Ascending aorta (tissue), 2 donors: Measurements from ENCODE around the gene VAMP5. TPM values are rescaled to one million over a fixed set of nuclear protein-coding genes. Genes with fewer than 3 reads are reported as not detected.
"Not testable (repeated sequence)": the region's sequence is repeated elsewhere in the genome, so short reads cannot be mapped to it uniquely, and the experiment has no call there.

ENCODE experiments used
- DNase-seq, 2 donors: peaks; one replicate each; pipeline ENCODE4 v3.0.0-alpha.2; 2019; ENCODE audit warnings: low spot score in 2 of 2
- H3K27ac ChIP-seq, 2 donors: fragments of 200-600 bp; sonication (generic); one replicate each; pipeline ENCODE4 v1.5.1; 2016 to 2017; ENCODE audit warnings: mild to moderate bottlenecking in 1 of 2
- H3K27me3 ChIP-seq: fragments of 200-600 bp; sonication (generic); one replicate; pipeline ENCODE4 v1.5.1; 2017
- H3K36me3 ChIP-seq, 2 donors: fragments of 200-600 bp; sonication (generic); one replicate each; pipeline ENCODE4 v1.5.1; 2016
- H3K4me1 ChIP-seq, 2 donors: fragments of 200-600 bp; sonication (generic); one replicate each; pipeline ENCODE4 v1.5.1; 2016 to 2017; ENCODE audit warnings: mild to moderate bottlenecking in 1 of 2
- H3K4me3 ChIP-seq, 2 donors: fragments of 200-600 bp; sonication (generic); one replicate each; pipeline ENCODE4 v1.5.1; 2016 to 2017; ENCODE audit warnings: mild to moderate bottlenecking in 1 of 2
- H3K9me3 ChIP-seq, 2 donors: fragments of 200-600 bp; sonication (generic); one replicate each; pipeline ENCODE4 v1.5.1; 2016
- CTCF ChIP-seq, 3 experiments: fragments of 200-600 bp in 2 of 3; fragments of 450-650 bp in 1 of 3; sonication (generic) in 2 of 3; IDR thresholded peaks; one replicate each; pipeline ENCODE4 v1.5.1; 2016 to 2019; ENCODE audit warnings: antibody characterized with exemption in 3 of 3, mild to moderate bottlenecking in 1 of 3, moderate library complexity in 1 of 3
- intact Hi-C: fragments of 100-400 bp; cut with DNase I; formaldehyde crosslinking; loops from one replicate; pipeline ENCODE4 v1.15.1; 2023
- total RNA-seq: library from RNA; depleted of rRNA; stranded (reverse); fragments of >200 nt; gene quantifications from one replicate; pipeline ENCODE4 v1.1.0, GENCODE V29; 2016

VAMP5 gene
- total RNA-seq, 1 donor from 2014 or later: 114 TPM

- peak in 1 of 2 donors; percentile 76 for DNase-seq
- TF ChIP-seq CTCF (IDR thresholded peaks at IDR 0.05): no peak
- Histone ChIP-seq H3K4me1 (peaks cover 12 to 51% of the 10 kb centered on the region in 2 donors), H3K36me3 (peaks cover 0 to 2% of the 10 kb centered on the region in 2 donors), H3K27ac (peak overlapping the region; percentile 84 to 88), H3K27me3 (no peaks in the 10 kb centered on the region), H3K4me3 (no peak overlapping the region), H3K9me3 (no peaks in the 10 kb centered on the region)
- intact Hi-C loops: no loop called here
Observed at GRCh38 chr2:85589982-85590791, 6.0 kb downstream of the VAMP5 start.

- intact Hi-C loops: no loop called here
- Histone ChIP-seq H3K36me3 (peaks cover 0 to 2% of the 10 kb centered on the region in 2 donors), H3K27me3 (no peaks in the 10 kb centered on the region), H3K4me3 (no peak overlapping the region), H3K27ac (peak overlapping the region; percentile 84 to 88), H3K9me3 (no peaks in the 10 kb centered on the region), H3K4me1 (peaks cover 12 to 43% of the 10 kb centered on the region in 2 donors)
- TF ChIP-seq CTCF (IDR thresholded peaks at IDR 0.05): no peak
- DNase-seq: no peak
Observed at GRCh38 chr2:85590950-85591349, 6.7 kb downstream of the VAMP5 start.

- no peaks in the 10 kb centered on the region for H3K27me3 ChIP-seq
- H3K36me3 ChIP-seq: peaks cover 0 to 2% of the 10 kb centered on the region in 2 donors
- intact Hi-C loops: no loop called here
- H3K4me1 ChIP-seq: peaks cover 14 to 42% of the 10 kb centered on the region in 2 donors
- H3K9me3 ChIP-seq: no peaks in the 10 kb centered on the region
- TF ChIP-seq CTCF (IDR thresholded peaks at IDR 0.05): no peak
- peak overlapping the region; percentile 84 to 88 for H3K27ac ChIP-seq
- no peak overlapping the region for H3K4me3 ChIP-seq
- DNase-seq: no peak
Observed at GRCh38 chr2:85591563-85591962, 7.3 kb downstream of the VAMP5 start.

GRCh38 chr2:85592299-85592698, 8.1 kb downstream of the VAMP5 start:
- H3K4me1 ChIP-seq: peaks cover 17 to 50% of the 10 kb centered on the region in 2 donors
- H3K27me3 ChIP-seq, H3K4me3 ChIP-seq, DNase-seq, H3K36me3 ChIP-seq, H3K9me3 ChIP-seq, intact Hi-C loops: not testable (repeated sequence)
- peak overlapping the region; percentile 84 to 88 for H3K27ac ChIP-seq

GRCh38 chr2:85593023-85593422, 8.8 kb downstream of the VAMP5 start:
- Histone ChIP-seq H3K36me3 (peaks cover 14% of the 10 kb centered on the region in 2 donors), H3K4me3 (no peak overlapping the region), H3K27me3 (no peaks in the 10 kb centered on the region), H3K27ac (no peak overlapping the region), H3K4me1 (peaks cover 17 to 51% of the 10 kb centered on the region in 2 donors), H3K9me3 (no peaks in the 10 kb centered on the region)
- DNase-seq: no peak
- TF ChIP-seq CTCF (IDR thresholded peaks at IDR 0.05): no peak
- intact Hi-C loops: no loop called here

- TF ChIP-seq CTCF (IDR thresholded peaks at IDR 0.05): no peak
- Histone ChIP-seq H3K27ac (peak overlapping the region; percentile 79 to 87), H3K4me1 (peaks cover 17 to 35% of the 10 kb centered on the region in 2 donors), H3K4me3 (peak overlapping the region; percentile 63 to 84), H3K27me3 (no peaks in the 10 kb centered on the region), H3K9me3 (no peaks in the 10 kb centered on the region), H3K36me3 (peaks cover 22 to 30% of the 10 kb centered on the region in 2 donors)
- DNase-seq: no peak
- intact Hi-C loops: no loop called here
Observed at GRCh38 chr2:85594715-85595300, 10.6 kb downstream of the VAMP5 start.
